ENCODE data around the gene IRS2.
"Not testable (repeated sequence)": the region's sequence is repeated elsewhere in the genome, so short reads cannot be mapped to it uniquely, and the experiment has no call there.

IRS2 gene

DNA sequence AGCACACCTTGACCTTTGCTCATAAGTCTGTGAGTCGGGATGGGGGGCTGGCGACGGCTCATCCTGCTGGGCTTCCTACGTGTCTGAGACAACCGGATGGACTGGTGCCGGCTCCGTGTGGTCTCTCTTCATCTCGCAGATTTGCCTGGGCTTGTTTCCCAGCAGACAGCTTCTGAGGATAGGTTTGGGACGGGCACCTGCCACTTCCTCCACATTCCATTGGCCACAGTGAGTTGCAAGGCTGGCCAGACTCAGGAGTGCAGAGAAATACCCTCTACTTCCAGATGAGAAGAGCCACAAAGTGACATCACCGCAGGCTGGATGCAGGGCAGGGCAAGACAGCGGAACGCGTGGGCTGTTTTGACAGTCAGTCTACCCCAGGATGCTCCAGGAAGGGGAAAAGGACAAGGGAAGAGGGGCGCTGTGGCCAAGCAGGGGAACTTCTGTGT, 48.1 kb downstream of the IRS2 start:
- no peak overlapping the region for H3K27ac ChIP-seq

GRCh38 chr13:109737606-109738005, 48.8 kb downstream of the IRS2 start:
- TF ChIP-seq CTCF (conservative IDR thresholded peaks at IDR 0.05) = no peak; the same call in 1 of the 2 replicates
- no peak overlapping the region for H3K27ac ChIP-seq

More for the DNA sequence above, 48.1 kb downstream of the IRS2 start:
- no peak for TF ChIP-seq CTCF (conservative IDR thresholded peaks at IDR 0.05)

- H3K27ac ChIP-seq = no peak overlapping the region
- TF ChIP-seq CTCF (conservative IDR thresholded peaks at IDR 0.05) = 0 out of 2 replicates have a peak, but pooled peaks have one; percentile 2
Measured at GRCh38 chr13:109737046-109737573, 49.3 kb downstream of the IRS2 start.

- TF ChIP-seq CTCF (conservative IDR thresholded peaks at IDR 0.05) = no peak
- H3K27ac ChIP-seq = no peak overlapping the region
Measured at GRCh38 chr13:109735436-109735966, 50.9 kb downstream of the IRS2 start.

DNA sequence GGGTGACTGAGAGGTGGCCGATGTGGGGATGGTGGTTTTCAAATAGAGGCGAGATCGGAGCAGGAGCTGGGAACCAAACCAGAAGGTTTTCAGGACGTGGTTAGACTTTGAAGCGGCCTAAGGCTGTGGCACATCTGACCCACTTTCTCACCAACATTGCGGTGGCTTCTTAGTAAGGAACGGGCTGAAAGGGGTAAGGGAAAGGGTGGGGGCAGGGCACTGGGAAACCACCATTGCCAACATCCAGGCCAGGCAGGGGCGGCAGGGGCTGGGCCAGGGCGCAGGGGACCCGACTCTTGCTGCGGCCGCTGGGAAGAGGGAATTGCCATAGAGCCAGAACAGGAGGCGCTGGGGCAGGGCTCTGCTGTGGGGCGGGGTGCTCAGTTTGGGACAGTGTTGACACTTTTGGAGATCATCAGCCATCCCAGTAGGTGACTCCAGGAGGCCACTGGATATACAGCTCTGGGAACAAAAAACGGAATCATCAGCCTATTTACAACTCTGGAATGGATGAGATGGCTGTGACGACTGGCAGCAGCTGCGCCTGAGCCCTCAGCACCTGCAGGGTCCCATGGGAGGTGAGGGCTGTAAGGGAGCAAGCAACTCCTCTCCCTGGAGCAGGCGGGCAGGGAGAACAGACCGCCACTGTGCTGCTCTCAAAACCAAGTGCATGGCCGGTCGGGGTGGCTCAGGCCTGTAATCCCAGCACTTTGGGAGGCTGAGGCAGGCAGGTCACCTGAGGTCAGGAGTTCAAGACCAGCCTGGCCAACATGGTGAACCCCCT, 52.2 kb downstream of the IRS2 start:
- H3K27ac ChIP-seq = no peak overlapping the region
- TF ChIP-seq CTCF (conservative IDR thresholded peaks at IDR 0.05) = no peak

DNA sequence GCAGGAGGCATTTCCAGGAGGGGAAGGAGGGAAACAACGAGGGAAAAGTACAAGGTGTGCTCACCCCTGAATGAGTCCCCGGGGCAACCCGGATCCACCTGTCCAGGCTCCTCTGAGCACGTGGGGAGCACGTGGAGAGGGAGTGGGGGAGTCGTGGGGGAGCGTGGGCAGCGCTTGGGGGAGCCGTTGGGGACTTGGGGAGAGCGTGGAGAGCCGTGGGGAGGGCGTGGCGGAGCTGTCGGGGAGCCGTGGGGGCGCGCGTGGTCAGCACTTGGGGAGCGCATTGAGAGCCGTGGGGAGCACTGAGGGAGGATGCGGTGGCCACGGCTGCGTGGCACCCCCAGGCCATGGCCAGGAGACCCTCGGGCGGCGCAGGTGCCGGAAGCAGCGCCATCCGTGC, 52.8 kb downstream of the IRS2 start:
- no peak overlapping the region for H3K27ac ChIP-seq
- TF ChIP-seq CTCF (conservative IDR thresholded peaks at IDR 0.05) = no peak

GRCh38 chr13:109732470-109733170, 53.8 kb downstream of the IRS2 start:
- H3K27ac ChIP-seq = not testable (repeated sequence)

Measured in VCaP (cell line).